ENCODE results near the gene GP1BA. TPM values are rescaled to one million over a fixed set of nuclear protein-coding genes. Genes with fewer than 3 reads are reported as not detected.

GP1BA gene
- total RNA-seq, 1 experiment from 2014 or later, result not detected

GRCh38 chr17:4969047-4969550 lies 37.0 kb downstream of the GP1BA start:
- no TSS peak for BruUV-seq (replicated peaks)
- ChIA-PET CTCF (interaction anchor here (0.6 to 2.4 kb wide), 5 partner anchors 18 to 98 kb away, joined by 3 to 12 read pairs (median 4); no protein-coding TSS in a partner anchor), POLR2A (interaction anchor here (0.7 to 13.3 kb wide), 13 partner anchors 9 to 266 kb away, joined by 3 to 639 read pairs (median 7); partner anchors contain the start of genes CAMTA2, ENO3, INCA1 and KIF1C)
- TF ChIP-seq CTCF (IDR thresholded peaks at IDR 0.05; ENCODE audit: unreplicated experiment), result no peak
- Mint-ChIP-seq H3K27ac (ENCODE audit: low read depth, unreplicated experiment) (no peak overlapping the region), H3K36me3 (ENCODE audit: insufficient read depth, unreplicated experiment) (peaks cover 42% of the 10 kb centered on the region), H3K4me1 (ENCODE audit: insufficient read depth, unreplicated experiment) (peaks cover 15% of the 10 kb centered on the region), H3K27me3 (ENCODE audit: insufficient read depth, unreplicated experiment) (no peaks in the 10 kb centered on the region), H3K4me3 (ENCODE audit: unreplicated experiment) (no peak overlapping the region), H3K9me3 (ENCODE audit: unreplicated experiment) (no peaks in the 10 kb centered on the region)
- intact Hi-C loops (cut with micrococcal nuclease), result loop anchor here (1.0 kb wide), 2 partner anchors 20 to 60 kb away; no protein-coding TSS in a partner anchor
- DNase-seq (ENCODE audit: unreplicated experiment), result peak; percentile 92

GRCh38 chr17:4969551-4970173 lies 37.6 kb downstream of the GP1BA start:
- intact Hi-C loops (cut with micrococcal nuclease), result loop anchor here (1.0 kb wide), 2 partner anchors 20 to 60 kb away; no protein-coding TSS in a partner anchor
- Mint-ChIP-seq H3K9me3 (ENCODE audit: unreplicated experiment) (no peaks in the 10 kb centered on the region), H3K4me1 (ENCODE audit: insufficient read depth, unreplicated experiment) (peaks cover 15% of the 10 kb centered on the region), H3K27ac (ENCODE audit: low read depth, unreplicated experiment) (no peak overlapping the region), H3K4me3 (ENCODE audit: unreplicated experiment) (no peak overlapping the region), H3K27me3 (ENCODE audit: insufficient read depth, unreplicated experiment) (no peaks in the 10 kb centered on the region), H3K36me3 (ENCODE audit: insufficient read depth, unreplicated experiment) (peaks cover 44% of the 10 kb centered on the region)
- POLR2A ChIA-PET, result interaction anchor here (0.7 to 13.3 kb wide), 12 partner anchors 9 to 266 kb away, joined by 3 to 639 read pairs (median 8); partner anchors contain the start of genes CAMTA2, ENO3, INCA1 and KIF1C
- CTCF ChIA-PET, result interaction anchor here (0.6 to 2.4 kb wide), 7 partner anchors 17 to 97 kb away, joined by 3 to 12 read pairs (median 4); partner anchors contain the start of genes CAMTA2, RNF167 and SLC25A11
- peak; percentile 9 for DNase-seq (ENCODE audit: unreplicated experiment)
- TSS peak; percentile 69 for BruUV-seq (replicated peaks)
- no peak for TF ChIP-seq CTCF (IDR thresholded peaks at IDR 0.05; ENCODE audit: unreplicated experiment)

GRCh38 chr17:4970273-4970672 lies 38.2 kb downstream of the GP1BA start:
- H3K4me1 Mint-ChIP-seq (ENCODE audit: insufficient read depth, unreplicated experiment), result peaks cover 19% of the 10 kb centered on the region
- ChIA-PET POLR2A (interaction anchor here (0.5 to 13.3 kb wide), 7 partner anchors 8 to 136 kb away, joined by 3 to 639 read pairs (median 10); partner anchors contain the start of genes CAMTA2, ENO3, INCA1 and KIF1C), CTCF (interaction anchor here (0.7 to 2.4 kb wide), 8 partner anchors 10 to 61 kb away, joined by 3 to 12 read pairs (median 4); partner anchors contain the start of genes CAMTA2, RNF167 and SLC25A11)
- no peaks in the 10 kb centered on the region for H3K9me3 Mint-ChIP-seq (ENCODE audit: unreplicated experiment)
- BruUV-seq (replicated peaks), result no TSS peak
- DNase-seq (ENCODE audit: unreplicated experiment), result no peak
- intact Hi-C loops (cut with micrococcal nuclease), result no loop called here
- no peaks in the 10 kb centered on the region for H3K27me3 Mint-ChIP-seq (ENCODE audit: insufficient read depth, unreplicated experiment)
- H3K4me3 Mint-ChIP-seq (ENCODE audit: unreplicated experiment), result no peak overlapping the region
- no peak overlapping the region for H3K27ac Mint-ChIP-seq (ENCODE audit: low read depth, unreplicated experiment)
- no peak for TF ChIP-seq CTCF (IDR thresholded peaks at IDR 0.05; ENCODE audit: unreplicated experiment)
- peaks cover 50% of the 10 kb centered on the region for H3K36me3 Mint-ChIP-seq (ENCODE audit: insufficient read depth, unreplicated experiment)

GRCh38 chr17:4971826-4972225 lies 39.7 kb downstream of the GP1BA start:
- CTCF ChIA-PET, result interaction anchor here (0.6 to 0.9 kb wide), 3 partner anchors 9 to 91 kb away, joined by 3 to 5 read pairs (median 4); partner anchors contain the start of genes RNF167 and SLC25A11
- POLR2A ChIA-PET, result interaction anchor here (1.0 to 13.3 kb wide), 2 partner anchors 9 to 23 kb away, joined by 4 to 639 read pairs; partner anchors contain the start of genes ENO3, PFN1, RNF167 and SLC25A11
- no peaks in the 10 kb centered on the region for H3K27me3 Mint-ChIP-seq (ENCODE audit: insufficient read depth, unreplicated experiment)
- H3K27ac Mint-ChIP-seq (ENCODE audit: low read depth, unreplicated experiment), result no peak overlapping the region
- BruUV-seq (replicated peaks), result no TSS peak
- no peak overlapping the region for H3K4me3 Mint-ChIP-seq (ENCODE audit: unreplicated experiment)
- peaks cover 15% of the 10 kb centered on the region for H3K4me1 Mint-ChIP-seq (ENCODE audit: insufficient read depth, unreplicated experiment)
- no peak for TF ChIP-seq CTCF (IDR thresholded peaks at IDR 0.05; ENCODE audit: unreplicated experiment)
- no peaks in the 10 kb centered on the region for H3K9me3 Mint-ChIP-seq (ENCODE audit: unreplicated experiment)
- intact Hi-C loops (cut with micrococcal nuclease), result no loop called here
- no peak for DNase-seq (ENCODE audit: unreplicated experiment)
- H3K36me3 Mint-ChIP-seq (ENCODE audit: insufficient read depth, unreplicated experiment), result peaks cover 54% of the 10 kb centered on the region

All from MCF 10A (cell line).